Measurements from ENCODE around the gene USP24. TPM values are rescaled to one million over a fixed set of nuclear protein-coding genes. Genes with fewer than 3 reads are reported as not detected.

The USP24 gene
- total RNA-seq, 4 donors from 2014 or later, result 42.7 to 77.1 (median 64.8) TPM

- ATAC-seq (ENCODE audit: low FRiP score), result no peak
- DNase-seq (ENCODE audit: low spot score), result no peak
- TF ChIP-seq, protein P1, sequence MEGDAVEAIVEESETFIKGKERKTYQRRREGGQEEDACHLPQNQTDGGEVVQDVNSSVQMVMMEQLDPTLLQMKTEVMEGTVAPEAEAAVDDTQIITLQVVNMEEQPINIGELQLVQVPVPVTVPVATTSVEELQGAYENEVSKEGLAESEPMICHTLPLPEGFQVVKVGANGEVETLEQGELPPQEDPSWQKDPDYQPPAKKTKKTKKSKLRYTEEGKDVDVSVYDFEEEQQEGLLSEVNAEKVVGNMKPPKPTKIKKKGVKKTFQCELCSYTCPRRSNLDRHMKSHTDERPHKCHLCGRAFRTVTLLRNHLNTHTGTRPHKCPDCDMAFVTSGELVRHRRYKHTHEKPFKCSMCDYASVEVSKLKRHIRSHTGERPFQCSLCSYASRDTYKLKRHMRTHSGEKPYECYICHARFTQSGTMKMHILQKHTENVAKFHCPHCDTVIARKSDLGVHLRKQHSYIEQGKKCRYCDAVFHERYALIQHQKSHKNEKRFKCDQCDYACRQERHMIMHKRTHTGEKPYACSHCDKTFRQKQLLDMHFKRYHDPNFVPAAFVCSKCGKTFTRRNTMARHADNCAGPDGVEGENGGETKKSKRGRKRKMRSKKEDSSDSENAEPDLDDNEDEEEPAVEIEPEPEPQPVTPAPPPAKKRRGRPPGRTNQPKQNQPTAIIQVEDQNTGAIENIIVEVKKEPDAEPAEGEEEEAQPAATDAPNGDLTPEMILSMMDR (IDR thresholded peaks at IDR 0.05), result no peak
These were observed 108.1 kb downstream of the USP24 start for GRCh38 chr1:55107101-55107500.

DNA sequence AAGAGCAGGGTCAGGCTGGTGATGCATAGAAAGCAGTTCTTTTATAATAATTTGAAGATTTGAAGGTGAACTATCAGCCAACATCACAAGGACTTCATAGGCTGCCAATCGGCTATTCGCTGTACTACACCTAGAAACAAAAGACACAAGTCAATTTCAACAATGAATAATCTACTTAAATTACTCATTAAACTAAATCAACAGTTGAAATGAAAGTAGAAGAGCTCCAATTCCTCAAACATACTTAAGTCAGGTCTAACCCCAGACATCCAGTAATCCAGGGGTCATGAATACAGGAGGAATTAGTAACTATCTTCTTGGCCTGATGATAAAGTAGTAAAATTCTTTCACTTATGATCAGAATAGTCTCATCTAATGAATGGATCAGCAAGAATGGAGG lies 111.3 kb downstream of the USP24 start:
- ATAC-seq (ENCODE audit: low FRiP score), result no peak
- TF ChIP-seq, protein P1 (IDR thresholded peaks at IDR 0.05), result no peak
- DNase-seq (ENCODE audit: low spot score), result no peak

- no peak for ATAC-seq (ENCODE audit: low FRiP score)
- TF ChIP-seq, protein P1 (IDR thresholded peaks at IDR 0.05), result no peak
- DNase-seq (ENCODE audit: low spot score), result no peak
These were observed 120.1 kb downstream of the USP24 start for GRCh38 chr1:55095095-55095494.

GRCh38 chr1:55092475-55092874 lies 122.7 kb downstream of the USP24 start:
- DNase-seq (ENCODE audit: low spot score) (no peak), ATAC-seq (ENCODE audit: low FRiP score) (no peak)
- TF ChIP-seq, protein P1 (IDR thresholded peaks at IDR 0.05), result no peak

DNA sequence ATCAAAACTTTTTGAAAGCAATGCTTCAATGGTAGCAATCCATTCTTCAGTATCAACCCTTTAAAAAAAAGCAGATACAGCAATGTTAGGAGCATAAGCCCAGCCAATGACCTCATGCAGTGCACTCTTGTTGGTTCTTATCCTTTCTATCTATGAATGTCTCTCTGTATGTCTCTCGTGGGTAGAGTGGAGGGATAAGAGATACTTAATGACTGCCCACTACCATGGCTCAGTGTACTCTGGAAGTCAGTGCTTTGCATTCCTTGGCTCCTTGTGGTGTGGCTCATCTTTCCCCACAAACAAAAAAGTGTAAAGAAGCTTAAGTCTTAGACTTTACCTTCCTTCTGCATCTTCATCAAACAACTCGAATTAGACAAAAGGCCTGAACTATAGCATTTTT lies 125.5 kb downstream of the USP24 start:
- TF ChIP-seq, protein P1 (IDR thresholded peaks at IDR 0.05), result no peak
- ATAC-seq (ENCODE audit: low FRiP score) (no peak), DNase-seq (ENCODE audit: low spot score) (no peak)

DNA sequence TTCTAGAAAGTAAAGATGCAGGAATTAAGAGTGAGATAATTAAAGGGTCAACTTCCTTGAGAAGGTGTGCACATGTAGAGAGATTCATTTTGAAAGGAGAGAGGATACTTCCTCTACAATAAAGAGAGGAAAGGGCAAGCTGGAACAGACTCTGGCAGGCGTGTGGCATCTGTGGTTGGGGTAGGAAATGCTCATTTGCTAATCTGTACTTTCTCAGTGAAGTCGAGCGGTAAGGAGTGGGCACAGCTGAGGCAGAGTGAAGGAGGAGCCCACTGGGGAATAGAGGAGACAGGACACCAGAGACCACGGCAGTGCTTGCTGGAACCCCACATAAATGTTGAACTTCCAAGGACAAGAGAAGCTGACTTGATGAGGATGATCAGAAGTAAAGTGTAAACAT lies 126.8 kb downstream of the USP24 start:
- ATAC-seq (ENCODE audit: low FRiP score) (no peak), DNase-seq (ENCODE audit: low spot score) (no peak)
- TF ChIP-seq, protein P1 (IDR thresholded peaks at IDR 0.05), result no peak

- TF ChIP-seq, protein P1 (IDR thresholded peaks at IDR 0.05), result no peak
- ATAC-seq (ENCODE audit: low FRiP score), result no peak
- no peak for DNase-seq (ENCODE audit: low spot score)
These were observed 127.7 kb downstream of the USP24 start for GRCh38 chr1:55087439-55087838.

Measured in omental fat pad (tissue), 4 donors.